ENCODE measurements around the gene CTCF. TPM values are rescaled to one million over a fixed set of nuclear protein-coding genes. Genes with fewer than 3 reads are reported as not detected.
A peak's percentile ranks its signal among the peaks of the same experiment; 100 is the strongest.

The CTCF gene
- total RNA-seq, 2 experiments from 2014 or later = 43.8 to 46.4 TPM

DNA sequence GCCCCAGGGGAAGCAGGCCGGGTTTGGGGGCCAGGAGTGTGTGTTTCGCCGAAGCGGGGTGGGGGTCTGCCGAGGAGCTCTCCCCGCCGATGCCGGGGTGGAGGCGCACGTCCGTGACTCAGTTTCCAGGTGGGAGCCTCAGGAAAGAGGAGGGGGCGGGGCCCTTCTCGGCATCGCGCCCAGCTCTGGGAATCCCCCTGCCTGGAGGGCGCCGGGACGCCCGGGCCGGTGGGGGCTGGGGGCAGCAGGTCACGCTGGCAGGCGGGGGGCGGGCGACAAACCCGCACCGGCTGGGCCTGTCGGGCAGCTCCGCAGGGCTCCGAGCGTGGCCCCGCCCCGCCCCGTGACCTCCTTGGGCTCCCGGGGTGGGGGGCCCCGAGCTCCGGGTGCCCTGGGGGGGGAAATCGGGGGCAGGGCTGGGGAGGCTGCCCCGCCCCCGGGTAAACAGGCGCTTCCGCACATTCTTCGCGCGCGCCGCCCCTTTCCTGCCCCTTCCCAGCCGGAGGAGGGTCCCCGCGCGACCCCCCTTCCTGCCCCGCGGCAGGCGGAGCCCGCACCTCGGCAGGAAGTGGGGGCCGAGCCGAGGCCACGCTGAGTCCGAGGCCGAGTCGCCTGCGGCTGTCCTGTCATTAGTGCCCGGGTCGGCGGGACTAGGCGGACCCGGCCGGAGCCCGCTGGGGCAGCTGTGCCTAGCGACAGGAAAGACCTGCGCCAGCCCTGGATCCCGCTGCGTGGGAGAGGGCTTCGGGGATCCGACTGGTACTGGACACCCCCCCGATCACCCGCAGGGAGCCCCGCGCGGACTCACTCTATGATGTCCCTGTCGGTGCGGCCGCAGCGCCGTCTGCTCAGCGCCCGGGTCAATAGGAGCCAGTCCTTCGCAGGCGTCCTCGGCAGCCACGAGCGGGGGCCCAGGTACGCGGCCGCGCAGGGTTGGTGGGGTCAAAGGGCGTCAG lies 24.4 kb upstream of the CTCF start:
- H3K4me1 Mint-ChIP-seq (ENCODE audit: low read depth) = peaks cover 55% of the 10 kb centered on the region
- H3K4me1 ChIP-seq (ENCODE audit: insufficient read depth, low read length) = peaks cover 44% of the 10 kb centered on the region
- H3K4me3 ChIP-seq (ENCODE audit: low read length) = peak overlapping the region; percentile 84

DNA sequence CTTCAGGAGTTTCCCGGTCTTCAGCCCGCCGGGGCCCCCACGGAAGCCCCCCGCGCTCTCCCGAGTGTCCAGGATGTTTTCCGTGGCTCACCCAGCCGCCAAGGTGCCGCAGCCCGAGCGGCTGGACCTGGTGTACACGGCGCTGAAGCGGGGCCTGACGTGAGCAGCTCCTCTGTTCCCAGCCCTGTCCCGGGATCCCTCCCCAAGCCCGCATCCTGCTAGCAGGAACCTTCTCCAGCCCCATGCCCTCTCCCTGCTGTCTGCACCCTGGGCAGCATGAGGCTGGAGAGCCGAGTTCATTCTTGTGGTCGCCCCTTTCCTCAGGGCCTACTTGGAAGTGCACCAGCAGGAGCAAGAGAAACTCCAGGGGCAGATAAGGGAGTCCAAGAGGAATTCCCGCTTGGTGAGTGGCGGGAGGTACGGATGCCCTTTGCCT lies 23.6 kb upstream of the CTCF start:
- peaks cover 50% of the 10 kb centered on the region for H3K4me1 Mint-ChIP-seq (ENCODE audit: low read depth)
- peak overlapping the region; percentile 62 to 73 for H3K27ac ChIP-seq (ENCODE audit: low read depth in 1 of 2, low read length in 2 of 2)
- H3K27me3 ChIP-seq (ENCODE audit: control insufficient read depth in 1 of 2, insufficient read depth in 2 of 2, low read length in 2 of 2) = no peaks in the 10 kb centered on the region
- H3K36me3 ChIP-seq (ENCODE audit: insufficient read depth, low read length) = peaks cover 24% of the 10 kb centered on the region
- H3K4me1 ChIP-seq (ENCODE audit: insufficient read depth, low read length) = peaks cover 46% of the 10 kb centered on the region
- POLR2A ChIA-PET = interaction anchor here (0.6 to 4.0 kb wide), 8 partner anchors 18 to 524 kb away, joined by 3 to 59 read pairs (median 4); partner anchors contain the start of genes ACD, C16orf86, CARMIL2 and CTCF
- ATAC-seq (ENCODE audit: poor library complexity) (no peak), DNase-seq (peak in 1 of 14 experiments; percentile 46)
- peaks cover 17% of the 10 kb centered on the region for H3K36me3 Mint-ChIP-seq (ENCODE audit: low read depth)
- no peaks in the 10 kb centered on the region for H3K9me3 Mint-ChIP-seq
- H3K9me3 ChIP-seq (ENCODE audit: control insufficient read depth in 1 of 2, insufficient read depth in 1 of 2, low read length in 2 of 2) = no peaks in the 10 kb centered on the region
- intact Hi-C loops (cut with DNase I, micrococcal nuclease) = no loop called here
- TF ChIP-seq, protein P1, sequence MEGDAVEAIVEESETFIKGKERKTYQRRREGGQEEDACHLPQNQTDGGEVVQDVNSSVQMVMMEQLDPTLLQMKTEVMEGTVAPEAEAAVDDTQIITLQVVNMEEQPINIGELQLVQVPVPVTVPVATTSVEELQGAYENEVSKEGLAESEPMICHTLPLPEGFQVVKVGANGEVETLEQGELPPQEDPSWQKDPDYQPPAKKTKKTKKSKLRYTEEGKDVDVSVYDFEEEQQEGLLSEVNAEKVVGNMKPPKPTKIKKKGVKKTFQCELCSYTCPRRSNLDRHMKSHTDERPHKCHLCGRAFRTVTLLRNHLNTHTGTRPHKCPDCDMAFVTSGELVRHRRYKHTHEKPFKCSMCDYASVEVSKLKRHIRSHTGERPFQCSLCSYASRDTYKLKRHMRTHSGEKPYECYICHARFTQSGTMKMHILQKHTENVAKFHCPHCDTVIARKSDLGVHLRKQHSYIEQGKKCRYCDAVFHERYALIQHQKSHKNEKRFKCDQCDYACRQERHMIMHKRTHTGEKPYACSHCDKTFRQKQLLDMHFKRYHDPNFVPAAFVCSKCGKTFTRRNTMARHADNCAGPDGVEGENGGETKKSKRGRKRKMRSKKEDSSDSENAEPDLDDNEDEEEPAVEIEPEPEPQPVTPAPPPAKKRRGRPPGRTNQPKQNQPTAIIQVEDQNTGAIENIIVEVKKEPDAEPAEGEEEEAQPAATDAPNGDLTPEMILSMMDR (IDR thresholded peaks at IDR 0.05) = no peak
- peak overlapping the region; percentile 86 for H3K4me3 Mint-ChIP-seq
- H3K27me3 Mint-ChIP-seq = no peaks in the 10 kb centered on the region
- H3K27ac Mint-ChIP-seq = peak overlapping the region; percentile 78
- CTCF ChIA-PET = interaction anchor here (2.2 to 4.5 kb wide), 2 partner anchors 9 to 10 kb away, joined by 6 to 27 read pairs; partner anchors contain the start of gene RIPOR1
- H3K4me3 ChIP-seq (ENCODE audit: low read length) = peak overlapping the region; percentile 84

More for the DNA sequence above, 24.4 kb upstream of the CTCF start:
- DNase-seq = peak in 13 of 14 experiments; percentile 38 to 91 (median 66)
- ChIA-PET POLR2A (interaction anchor here (0.7 to 4.0 kb wide), 18 partner anchors 9 to 707 kb away, joined by 3 to 59 read pairs (median 5); partner anchors contain the start of genes ACD, ATP6V0D1, C16orf86 and CARMIL2), CTCF (interaction anchor here (0.6 to 4.5 kb wide), 8 partner anchors 9 to 122 kb away, joined by 3 to 48 read pairs (median 5); partner anchors contain the start of genes ACD, ATP6V0D1, CTCF and RIPOR1)
- TF ChIP-seq, protein P1 (IDR thresholded peaks at IDR 0.05) = no peak
- H3K9me3 Mint-ChIP-seq = no peaks in the 10 kb centered on the region
- no peaks in the 10 kb centered on the region for H3K9me3 ChIP-seq (ENCODE audit: control insufficient read depth in 1 of 2, insufficient read depth in 1 of 2, low read length in 2 of 2)
- H3K4me3 Mint-ChIP-seq = peak overlapping the region; percentile 86
- H3K27me3 ChIP-seq (ENCODE audit: control insufficient read depth in 1 of 2, insufficient read depth in 2 of 2, low read length in 2 of 2) = no peaks in the 10 kb centered on the region
- H3K27me3 Mint-ChIP-seq = no peaks in the 10 kb centered on the region
- H3K27ac Mint-ChIP-seq = no peak overlapping the region
- H3K36me3 ChIP-seq (ENCODE audit: insufficient read depth, low read length) = peaks cover 23% of the 10 kb centered on the region
- peak overlapping the region; percentile 69 to 73 for H3K27ac ChIP-seq (ENCODE audit: low read depth in 1 of 2, low read length in 2 of 2)
- ATAC-seq (ENCODE audit: poor library complexity) = peak; percentile 51
- intact Hi-C loops (cut with DNase I, micrococcal nuclease) = loop anchor here in 1 of 2 experiments (2.0 kb wide), 1 partner anchor 15 kb away; no protein-coding TSS in a partner anchor
- peaks cover 17% of the 10 kb centered on the region for H3K36me3 Mint-ChIP-seq (ENCODE audit: low read depth)

DNA sequence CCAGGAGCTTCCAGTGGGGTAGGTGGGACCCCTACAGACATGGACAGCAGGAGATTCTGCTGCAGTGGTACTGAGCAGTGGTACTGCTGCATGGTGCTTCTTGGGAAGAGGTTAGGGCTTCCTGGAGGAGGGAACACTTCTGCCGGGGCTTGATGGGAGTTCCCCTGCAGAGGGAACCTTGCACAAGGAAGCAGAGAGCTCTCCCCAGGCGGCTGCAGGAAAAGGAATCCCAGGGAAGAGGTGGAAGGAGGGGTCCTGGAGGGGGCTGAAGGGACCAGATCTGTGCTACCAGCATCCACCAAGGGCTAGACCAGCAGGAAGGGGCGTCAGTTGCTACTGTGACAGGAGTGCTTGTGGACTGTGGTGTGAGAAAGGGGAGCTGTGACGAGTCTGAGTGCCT lies 23.1 kb upstream of the CTCF start:
- TF ChIP-seq, protein P1 (IDR thresholded peaks at IDR 0.05) = no peak
- H3K27ac Mint-ChIP-seq = peak overlapping the region; percentile 78
- Histone ChIP-seq H3K4me3 (ENCODE audit: low read length) (no peak overlapping the region), H3K4me1 (ENCODE audit: insufficient read depth, low read length) (peaks cover 46% of the 10 kb centered on the region), H3K27ac (ENCODE audit: low read depth in 1 of 2, low read length in 2 of 2) (peak overlapping the region in 1 of 2 donors; percentile 73), H3K36me3 (ENCODE audit: insufficient read depth, low read length) (peaks cover 27% of the 10 kb centered on the region), H3K27me3 (ENCODE audit: control insufficient read depth in 1 of 2, insufficient read depth in 2 of 2, low read length in 2 of 2) (no peaks in the 10 kb centered on the region), H3K9me3 (ENCODE audit: control insufficient read depth in 1 of 2, insufficient read depth in 1 of 2, low read length in 2 of 2) (no peaks in the 10 kb centered on the region)
- no peaks in the 10 kb centered on the region for H3K27me3 Mint-ChIP-seq
- DNase-seq (no peak), ATAC-seq (ENCODE audit: poor library complexity) (no peak)
- peaks cover 21% of the 10 kb centered on the region for H3K36me3 Mint-ChIP-seq (ENCODE audit: low read depth)
- ChIA-PET POLR2A (interaction anchor here (0.6 to 4.0 kb wide), 3 partner anchors 22 to 524 kb away, joined by 3 to 59 read pairs (median 3); partner anchors contain the start of genes CARMIL2 and CTCF), CTCF (interaction anchor here (9.6 kb wide), 1 partner anchor 18 kb away, joined by 101 read pairs; no protein-coding TSS in a partner anchor)
- H3K9me3 Mint-ChIP-seq = no peaks in the 10 kb centered on the region
- H3K4me1 Mint-ChIP-seq (ENCODE audit: low read depth) = peaks cover 50% of the 10 kb centered on the region
- intact Hi-C loops (cut with DNase I, micrococcal nuclease) = no loop called here
- peak overlapping the region; percentile 86 for H3K4me3 Mint-ChIP-seq

Data from CD4-positive, alpha-beta T cell (primary cell).